CD4-positive, alpha-beta T cell treated with Interleukin-2 at 100 ng/mL for 4 hours (primary cell): Measurements from ENCODE around the gene KLF9.
A peak's percentile ranks its signal among the peaks of the same experiment; 100 is the strongest.

ENCODE experiments used
- DNase-seq: peaks from one replicate; pipeline ENCODE4 v3.0.0-alpha.2; 2020; ENCODE audit warnings: low spot score

KLF9 gene

GRCh38 chr9:70413799-70414775 is at the start of gene KLF9:
Gene KLF9, minus strand, starts transcription at chr9:70414657. Its CDS starts 1,294 bp downstream, at chr9:70413363.
- peak; percentile 95 for DNase-seq

GRCh38 chr9:70463877-70464276 is 49.4 kb upstream of the KLF9 start:
- no peak for DNase-seq

- no peak for DNase-seq
These were observed 47.8 kb upstream of the KLF9 start for GRCh38 chr9:70462300-70462699.

GRCh38 chr9:70457235-70457634 is 42.8 kb upstream of the KLF9 start:
- DNase-seq: no peak

- DNase-seq: no peak
These were observed 41.7 kb upstream of the KLF9 start for GRCh38 chr9:70455993-70456704.

- DNase-seq: no peak
These were observed 37.9 kb upstream of the KLF9 start for GRCh38 chr9:70452365-70452764.

- no peak for DNase-seq
These were observed 37.3 kb upstream of the KLF9 start for GRCh38 chr9:70451765-70452164.

GRCh38 chr9:70450738-70451137 is 36.3 kb upstream of the KLF9 start:
- no peak for DNase-seq

GRCh38 chr9:70449461-70449860 is 35.0 kb upstream of the KLF9 start:
- no peak for DNase-seq

GRCh38 chr9:70448919-70449318 is 34.5 kb upstream of the KLF9 start:
- DNase-seq: no peak

- no peak for DNase-seq
These were observed 30.4 kb upstream of the KLF9 start for GRCh38 chr9:70444904-70445303.

- no peak for DNase-seq
These were observed 27.9 kb upstream of the KLF9 start for GRCh38 chr9:70442328-70442848.

GRCh38 chr9:70441622-70442021 is 27.2 kb upstream of the KLF9 start:
- DNase-seq: no peak

GRCh38 chr9:70439991-70440706 is 25.7 kb upstream of the KLF9 start:
- no peak for DNase-seq

GRCh38 chr9:70438341-70438928 is 24.0 kb upstream of the KLF9 start:
- DNase-seq: no peak

GRCh38 chr9:70435948-70436347 is 21.5 kb upstream of the KLF9 start:
- no peak for DNase-seq

GRCh38 chr9:70429899-70430298 is 15.4 kb upstream of the KLF9 start:
- DNase-seq: no peak

- DNase-seq: no peak
These were observed 14.3 kb upstream of the KLF9 start for GRCh38 chr9:70428781-70429180.

GRCh38 chr9:70427161-70427945 is 12.9 kb upstream of the KLF9 start:
- DNase-seq: no peak

- no peak for DNase-seq
These were observed 10.7 kb upstream of the KLF9 start for GRCh38 chr9:70425192-70425591.
